GM21390 (cell line): Measurements from ENCODE around the gene GPR25.

Experiments
- ATAC-seq: cut with Tn5 transposase; IDR thresholded peaks from one replicate; pipeline ENCODE4 v1.9.1; 2021; ENCODE audit not compliant: unreplicated experiment

Gene GPR25

GRCh38 chr1:200894712-200895442 lies 22.1 kb downstream of the GPR25 start, which contains the start of gene INAVA:
INAVA (plus strand) TSS chr1:200894900; CDS start chr1:200898401, 3,501 bp downstream.
- ATAC-seq = no peak

GRCh38 chr1:200895443-200895789 lies 22.6 kb downstream of the GPR25 start:
- no peak for ATAC-seq

- no peak for ATAC-seq
Observed at GRCh38 chr1:200895801-200896530, 23.2 kb downstream of the GPR25 start.

GRCh38 chr1:200896531-200897196 lies 23.9 kb downstream of the GPR25 start:
- no peak for ATAC-seq

GRCh38 chr1:200897259-200897658 lies 24.5 kb downstream of the GPR25 start:
- no peak for ATAC-seq

- no peak for ATAC-seq
Observed at GRCh38 chr1:200899015-200899386, 26.2 kb downstream of the GPR25 start.

GRCh38 chr1:200899451-200899915 lies 26.7 kb downstream of the GPR25 start:
- no peak for ATAC-seq

GRCh38 chr1:200899954-200900867 lies 27.4 kb downstream of the GPR25 start:
- ATAC-seq = no peak

- no peak for ATAC-seq
Observed at GRCh38 chr1:200900877-200901276, 28.1 kb downstream of the GPR25 start.

- no peak for ATAC-seq
Observed at GRCh38 chr1:200901350-200901749, 28.6 kb downstream of the GPR25 start.

- no peak for ATAC-seq
Observed at GRCh38 chr1:200901796-200902444, 29.1 kb downstream of the GPR25 start.

GRCh38 chr1:200903793-200904192 lies 31.0 kb downstream of the GPR25 start:
- ATAC-seq = no peak

- ATAC-seq = no peak
Observed at GRCh38 chr1:200904772-200905171, 32.0 kb downstream of the GPR25 start.

GRCh38 chr1:200905411-200906052 lies 32.8 kb downstream of the GPR25 start:
- ATAC-seq = peak; percentile 50

GRCh38 chr1:200906491-200906890 lies 33.7 kb downstream of the GPR25 start:
- ATAC-seq = no peak

- ATAC-seq = peak; percentile 70
Observed at GRCh38 chr1:200907611-200908097, 34.9 kb downstream of the GPR25 start.

GRCh38 chr1:200908191-200908868 lies 35.5 kb downstream of the GPR25 start:
- no peak for ATAC-seq

GRCh38 chr1:200909071-200909470 lies 36.3 kb downstream of the GPR25 start:
- no peak for ATAC-seq

- no peak for ATAC-seq
Observed at GRCh38 chr1:200909757-200910239, 37.0 kb downstream of the GPR25 start.
